GM19395 (cell line): Measurements from ENCODE around the gene C14orf132.

Experiments used
- ATAC-seq: cut with Tn5 transposase; IDR thresholded peaks from one replicate; pipeline ENCODE4 v1.9.1; 2021; ENCODE audit warnings: mild to moderate bottlenecking, moderate library complexity; ENCODE audit not compliant: unreplicated experiment

Gene C14orf132

GRCh38 chr14:96117101-96117897 is 78.1 kb downstream of the C14orf132 start:
- ATAC-seq, result no peak

- ATAC-seq, result no peak
These were observed 78.8 kb downstream of the C14orf132 start for GRCh38 chr14:96117960-96118359.

- ATAC-seq, result no peak
These were observed 79.2 kb downstream of the C14orf132 start for GRCh38 chr14:96118391-96118790.

GRCh38 chr14:96119947-96120346 is 80.8 kb downstream of the C14orf132 start:
- ATAC-seq, result no peak

GRCh38 chr14:96120392-96120791 is 81.2 kb downstream of the C14orf132 start:
- ATAC-seq, result no peak

GRCh38 chr14:96120941-96121340 is 81.8 kb downstream of the C14orf132 start:
- ATAC-seq, result no peak

- no peak for ATAC-seq
These were observed 82.7 kb downstream of the C14orf132 start for GRCh38 chr14:96121660-96122395.

- no peak for ATAC-seq
These were observed 83.3 kb downstream of the C14orf132 start for GRCh38 chr14:96122496-96122895.

- ATAC-seq, result no peak
These were observed 86.4 kb downstream of the C14orf132 start for GRCh38 chr14:96125536-96125935.

- no peak for ATAC-seq
These were observed 87.2 kb downstream of the C14orf132 start for GRCh38 chr14:96126339-96126782.

- ATAC-seq, result no peak
These were observed 87.7 kb downstream of the C14orf132 start for GRCh38 chr14:96126783-96127271.

GRCh38 chr14:96129128-96129736 is 90.1 kb downstream of the C14orf132 start:
- ATAC-seq, result no peak

GRCh38 chr14:96130391-96130790 is 91.2 kb downstream of the C14orf132 start:
- ATAC-seq, result no peak

GRCh38 chr14:96130854-96131253 is 91.7 kb downstream of the C14orf132 start:
- no peak for ATAC-seq

- no peak for ATAC-seq
These were observed 92.7 kb downstream of the C14orf132 start for GRCh38 chr14:96131836-96132235.

GRCh38 chr14:96134508-96134907 is 95.3 kb downstream of the C14orf132 start:
- no peak for ATAC-seq

- ATAC-seq, result no peak
These were observed 96.1 kb downstream of the C14orf132 start for GRCh38 chr14:96135285-96135684.

- no peak for ATAC-seq
These were observed 97.3 kb downstream of the C14orf132 start for GRCh38 chr14:96136371-96137005.

GRCh38 chr14:96138241-96138640 is 99.1 kb downstream of the C14orf132 start:
- ATAC-seq, result no peak

GRCh38 chr14:96139169-96139568 is 100.0 kb downstream of the C14orf132 start:
- no peak for ATAC-seq

- no peak for ATAC-seq
These were observed 100.7 kb downstream of the C14orf132 start for GRCh38 chr14:96139879-96140278.
